22Rv1 (cell line): ENCODE results near the gene TBCA.

Experiments
- ZFX ChIP-seq: fragments of 450-650 bp; IDR thresholded peaks from 2 replicates; pipeline ENCODE4 v1.6.1; 2017; ENCODE audit warnings: antibody characterized with exemption, borderline replicate concordance
- TF ChIP-seq, protein P1 (sequence below): fragments of 450-650 bp; IDR thresholded peaks from 2 replicates; pipeline ENCODE4 v1.5.1; 2017; ENCODE audit warnings: mild to moderate bottlenecking

DNA sequence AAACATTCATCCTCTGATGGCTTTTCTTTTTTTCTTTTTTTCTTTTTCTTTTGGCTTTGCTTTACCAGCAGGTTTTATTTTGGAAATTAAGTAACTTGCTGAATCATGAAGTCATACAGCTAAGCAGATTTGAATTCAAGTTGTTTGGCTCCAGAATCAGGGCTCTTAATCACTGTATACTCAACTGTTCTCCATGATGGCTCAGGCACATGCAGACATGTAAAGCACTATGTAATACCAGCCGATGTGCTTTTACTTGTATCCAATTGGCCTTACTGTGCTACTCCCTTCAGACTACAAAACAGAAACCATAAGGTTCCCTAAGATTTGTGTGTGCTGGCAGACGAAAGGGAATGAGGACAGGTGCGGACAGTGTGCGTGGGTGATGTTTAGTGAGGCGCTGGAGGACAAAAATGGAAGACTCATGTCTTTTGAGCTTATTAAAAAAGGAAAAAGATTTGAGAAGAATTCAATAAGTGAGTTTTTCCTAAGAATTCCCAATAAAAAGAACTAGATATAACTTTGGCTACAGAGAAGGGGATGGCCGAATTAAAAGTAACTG, 92.9 kb downstream of the TBCA start:
- TF ChIP-seq, protein P1, sequence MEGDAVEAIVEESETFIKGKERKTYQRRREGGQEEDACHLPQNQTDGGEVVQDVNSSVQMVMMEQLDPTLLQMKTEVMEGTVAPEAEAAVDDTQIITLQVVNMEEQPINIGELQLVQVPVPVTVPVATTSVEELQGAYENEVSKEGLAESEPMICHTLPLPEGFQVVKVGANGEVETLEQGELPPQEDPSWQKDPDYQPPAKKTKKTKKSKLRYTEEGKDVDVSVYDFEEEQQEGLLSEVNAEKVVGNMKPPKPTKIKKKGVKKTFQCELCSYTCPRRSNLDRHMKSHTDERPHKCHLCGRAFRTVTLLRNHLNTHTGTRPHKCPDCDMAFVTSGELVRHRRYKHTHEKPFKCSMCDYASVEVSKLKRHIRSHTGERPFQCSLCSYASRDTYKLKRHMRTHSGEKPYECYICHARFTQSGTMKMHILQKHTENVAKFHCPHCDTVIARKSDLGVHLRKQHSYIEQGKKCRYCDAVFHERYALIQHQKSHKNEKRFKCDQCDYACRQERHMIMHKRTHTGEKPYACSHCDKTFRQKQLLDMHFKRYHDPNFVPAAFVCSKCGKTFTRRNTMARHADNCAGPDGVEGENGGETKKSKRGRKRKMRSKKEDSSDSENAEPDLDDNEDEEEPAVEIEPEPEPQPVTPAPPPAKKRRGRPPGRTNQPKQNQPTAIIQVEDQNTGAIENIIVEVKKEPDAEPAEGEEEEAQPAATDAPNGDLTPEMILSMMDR, result no peak
- TF ChIP-seq ZFX, result no peak
